ENCODE measurements around the gene CNTN5. TPM values are rescaled to one million over a fixed set of nuclear protein-coding genes. Genes with fewer than 3 reads are reported as not detected.

Gene CNTN5
- total RNA-seq, 1 experiment from 2014 or later = not detected

GRCh38 chr11:99449345-99449744 is 428.6 kb downstream of the CNTN5 start:
- no peak for DNase-seq
- H2BK15ac ChIP-seq (ENCODE audit: low read depth, low read length) = no peak overlapping the region
- no peaks in the 10 kb centered on the region for H4K20me1 ChIP-seq (ENCODE audit: control insufficient read depth, insufficient read depth, insufficient read length)
- no peak overlapping the region for H3K23ac ChIP-seq (ENCODE audit: insufficient read length, low read depth, low read length)
- no peak overlapping the region for H2AK5ac ChIP-seq (ENCODE audit: insufficient read length, low read length)
- no peaks in the 10 kb centered on the region for H3K79me2 ChIP-seq (ENCODE audit: insufficient read depth, low read length)
- H3T11ph ChIP-seq (ENCODE audit: low read length) = no peak overlapping the region
- no peaks in the 10 kb centered on the region for H3K27me3 ChIP-seq (ENCODE audit: insufficient read depth, low read length)
- no peak overlapping the region for H3K4ac ChIP-seq (ENCODE audit: low read depth, low read length)
- H2AFZ ChIP-seq (ENCODE audit: low read length) = no peak overlapping the region
- no peak overlapping the region for H2BK12ac ChIP-seq (ENCODE audit: insufficient read length, low read depth, low read length)
- H3K79me1 ChIP-seq (ENCODE audit: insufficient read depth, low read depth, low read length, poor library complexity, severe bottlenecking) = no peaks in the 10 kb centered on the region
- no peak overlapping the region for H3K14ac ChIP-seq (ENCODE audit: insufficient read depth, low read length)
- no peaks in the 10 kb centered on the region for H3K23me2 ChIP-seq (ENCODE audit: insufficient read length, low read depth, low read length, poor library complexity, severe bottlenecking)
- no peaks in the 10 kb centered on the region for H3K4me1 ChIP-seq (ENCODE audit: insufficient read depth, low read length)
- Mint-ChIP-seq H3K4me3 (no peak overlapping the region), H3K27ac (peak overlapping the region in 1 of 3 experiments; percentile 23; a peak in 2 of 7 replicates), H3K9me3 (no peaks in the 10 kb centered on the region), H3K27me3 (ENCODE audit: low read depth) (no peaks in the 10 kb centered on the region), H3K36me3 (ENCODE audit: insufficient read depth in 1 of 3, low read depth in 3 of 3) (no peaks in the 10 kb centered on the region), H3K4me1 (no peaks in the 10 kb centered on the region)
- no peak overlapping the region for H3K56ac ChIP-seq (ENCODE audit: insufficient read length, low read depth, low read length)
- no peak overlapping the region for H2BK5ac ChIP-seq (ENCODE audit: insufficient read length, low read length)
- no peak overlapping the region for H2BK120ac ChIP-seq (ENCODE audit: low read depth, low read length, poor library complexity, severe bottlenecking)
- no peak overlapping the region for H4K91ac ChIP-seq (ENCODE audit: insufficient read length, low read depth, low read length)
- H4K5ac ChIP-seq (ENCODE audit: insufficient read length, low read depth, low read length) = no peak overlapping the region
- no peak overlapping the region for H4K8ac ChIP-seq (replicated peaks; ENCODE audit: insufficient read length, low read depth, low read length)
- no peak overlapping the region for H3K27ac ChIP-seq (ENCODE audit: insufficient read length, low read depth, low read length)
- no peak overlapping the region for H3K9ac ChIP-seq (ENCODE audit: extremely low read depth, insufficient read length, low read length)
- H2BK20ac ChIP-seq (ENCODE audit: low read depth, low read length, poor library complexity, severe bottlenecking) = no peak overlapping the region
- H3K4me2 ChIP-seq (ENCODE audit: insufficient read depth, insufficient read length, low read length) = no peak overlapping the region
- no peak overlapping the region for H3K18ac ChIP-seq (ENCODE audit: insufficient read length, low read depth, low read length)
- H3K9me3 ChIP-seq (ENCODE audit: control insufficient read depth, low read depth, low read length) = no peaks in the 10 kb centered on the region
- TF ChIP-seq CTCF (conservative IDR thresholded peaks at IDR 0.05) = no peak
